ENCODE data around the gene ATP8A2.

Gene ATP8A2

GRCh38 chr13:25862156-25862555 lies 490.4 kb downstream of the ATP8A2 start:
- DNase-seq (ENCODE audit: low spot score) = no peak
- TF ChIP-seq CTCF (IDR thresholded peaks at IDR 0.05; ENCODE audit: extremely low read depth, missing control alignments) = no peak

GRCh38 chr13:25864116-25864515 lies 492.3 kb downstream of the ATP8A2 start:
- no peak for TF ChIP-seq CTCF (IDR thresholded peaks at IDR 0.05; ENCODE audit: extremely low read depth, missing control alignments)
- no peak for DNase-seq (ENCODE audit: low spot score)

- DNase-seq (ENCODE audit: low spot score) = no peak
- no peak for TF ChIP-seq CTCF (IDR thresholded peaks at IDR 0.05; ENCODE audit: extremely low read depth, missing control alignments)
Observed at GRCh38 chr13:25864936-25865335, 493.2 kb downstream of the ATP8A2 start.

GRCh38 chr13:25865391-25865790 lies 493.6 kb downstream of the ATP8A2 start:
- no peak for DNase-seq (ENCODE audit: low spot score)
- no peak for TF ChIP-seq CTCF (IDR thresholded peaks at IDR 0.05; ENCODE audit: extremely low read depth, missing control alignments)

- no peak for DNase-seq (ENCODE audit: low spot score)
- no peak for TF ChIP-seq CTCF (IDR thresholded peaks at IDR 0.05; ENCODE audit: extremely low read depth, missing control alignments)
Observed at GRCh38 chr13:25867038-25867437, 495.3 kb downstream of the ATP8A2 start.

GRCh38 chr13:25868490-25868889 lies 496.7 kb downstream of the ATP8A2 start:
- DNase-seq (ENCODE audit: low spot score) = no peak
- no peak for TF ChIP-seq CTCF (IDR thresholded peaks at IDR 0.05; ENCODE audit: extremely low read depth, missing control alignments)

GRCh38 chr13:25869941-25870340 lies 498.2 kb downstream of the ATP8A2 start:
- no peak for DNase-seq (ENCODE audit: low spot score)
- no peak for TF ChIP-seq CTCF (IDR thresholded peaks at IDR 0.05; ENCODE audit: extremely low read depth, missing control alignments)
